ENCODE results near the gene ABCC11.

GRCh38 chr16:48223490-48223889, 23.8 kb downstream of the ABCC11 start:
- TF ChIP-seq EZH2 (IDR thresholded peaks at IDR 0.05; ENCODE audit: borderline replicate concordance, insufficient read depth, low read depth, low read length, poor library complexity, severe bottlenecking), result no peak
- TF ChIP-seq CTCF (IDR thresholded peaks at IDR 0.05), result no peak
